GM15510 (cell line): Measurements from ENCODE around the gene PEX16.

Experiments
- POLR2A ChIP-seq: IDR thresholded peaks from 3 replicates; pipeline ENCODE4 v1.6.1; 2011; ENCODE audit warnings: borderline replicate concordance; ENCODE audit not compliant: insufficient read length; ENCODE audit errors: extremely low read depth

PEX16 gene

GRCh38 chr11:45895553-45896259 is 22.0 kb downstream of the PEX16 start:
- no peak for TF ChIP-seq POLR2A

DNA sequence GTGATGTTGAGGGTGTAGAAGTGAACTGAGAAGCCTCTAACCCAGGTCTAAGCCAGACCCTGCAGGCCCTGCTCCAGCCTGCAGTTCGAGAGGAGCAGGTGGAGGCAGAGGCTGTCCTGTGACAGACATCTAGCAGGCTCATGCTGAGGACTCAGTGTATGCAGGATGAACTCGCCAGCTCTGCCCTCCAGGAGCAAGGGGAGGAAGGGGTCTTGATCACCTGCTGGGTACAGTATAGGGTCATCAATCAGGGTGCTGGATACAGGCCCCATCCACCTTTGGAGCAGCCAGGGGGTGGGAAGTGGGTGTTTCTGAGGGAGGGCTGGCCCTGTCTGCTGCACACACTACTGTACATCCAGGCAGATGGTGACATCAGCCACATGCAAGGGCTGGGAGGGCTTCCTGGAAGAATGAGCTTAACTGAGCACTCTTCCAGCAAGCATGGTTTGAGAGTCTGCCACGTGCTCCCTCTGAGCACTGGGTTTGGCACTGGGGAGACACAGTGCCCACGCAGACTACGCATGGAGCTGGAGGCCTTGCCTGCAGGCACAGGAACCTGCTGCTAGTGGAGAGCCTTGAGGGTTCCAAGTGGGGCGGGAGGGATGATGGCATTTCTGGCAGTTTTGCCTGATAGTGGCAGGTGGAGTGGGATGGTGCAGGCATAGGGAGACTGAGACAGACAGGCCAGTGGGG is 23.0 kb downstream of the PEX16 start:
- TF ChIP-seq POLR2A = no peak

GRCh38 chr11:45892856-45893255 is 24.8 kb downstream of the PEX16 start:
- no peak for TF ChIP-seq POLR2A

- no peak for TF ChIP-seq POLR2A
Observed at GRCh38 chr11:45890886-45891550, 26.7 kb downstream of the PEX16 start.

GRCh38 chr11:45889966-45890365 is 27.7 kb downstream of the PEX16 start:
- TF ChIP-seq POLR2A = no peak

GRCh38 chr11:45889555-45889954 is 28.1 kb downstream of the PEX16 start:
- no peak for TF ChIP-seq POLR2A

- no peak for TF ChIP-seq POLR2A
Observed at GRCh38 chr11:45887587-45887986, 30.1 kb downstream of the PEX16 start.

DNA sequence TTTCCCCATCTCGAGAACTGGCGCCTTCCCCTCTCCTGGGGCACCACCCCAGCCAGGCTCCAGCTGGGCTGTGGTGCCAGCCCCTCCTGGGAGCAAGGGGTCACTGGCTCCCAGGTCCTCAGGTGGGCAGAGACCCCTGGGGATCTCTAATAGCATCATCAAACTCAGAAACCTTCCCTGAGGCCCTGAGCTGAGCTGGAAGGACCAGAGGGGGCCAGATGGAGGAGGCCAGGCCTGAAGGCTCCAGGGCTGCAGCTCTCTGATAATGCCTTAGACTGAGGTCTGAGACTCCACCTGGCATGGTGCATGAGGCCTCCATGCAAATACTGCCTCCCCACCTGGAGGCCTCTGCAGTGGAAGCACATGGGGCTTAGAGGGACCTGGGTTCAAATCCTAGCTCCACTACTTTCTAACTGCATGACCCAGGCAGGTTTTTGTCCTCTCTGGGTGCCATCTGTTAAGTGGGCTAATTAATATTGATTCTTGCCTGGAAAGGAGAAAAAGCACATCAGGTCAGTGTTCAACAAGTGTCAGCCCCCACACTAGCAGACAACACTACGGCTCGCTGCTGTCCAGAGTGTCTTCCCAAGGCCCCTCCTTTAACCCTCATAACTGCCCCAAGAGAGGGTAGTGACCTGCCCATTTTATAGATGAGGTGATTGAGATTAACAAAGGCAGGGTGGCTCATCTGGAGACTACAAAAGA is 30.7 kb downstream of the PEX16 start:
- no peak for TF ChIP-seq POLR2A

GRCh38 chr11:45885921-45886721 is 31.6 kb downstream of the PEX16 start:
- TF ChIP-seq POLR2A = no peak

GRCh38 chr11:45885274-45885920 is 32.3 kb downstream of the PEX16 start, which contains the start of gene MAPK8IP1:
Gene MAPK8IP1, plus strand, starts transcription at chr11:45885651. Its CDS starts 170 bp downstream, at chr11:45885821.
- no peak for TF ChIP-seq POLR2A

- TF ChIP-seq POLR2A = no peak
Observed at GRCh38 chr11:45884596-45885185, 33.0 kb downstream of the PEX16 start.

DNA sequence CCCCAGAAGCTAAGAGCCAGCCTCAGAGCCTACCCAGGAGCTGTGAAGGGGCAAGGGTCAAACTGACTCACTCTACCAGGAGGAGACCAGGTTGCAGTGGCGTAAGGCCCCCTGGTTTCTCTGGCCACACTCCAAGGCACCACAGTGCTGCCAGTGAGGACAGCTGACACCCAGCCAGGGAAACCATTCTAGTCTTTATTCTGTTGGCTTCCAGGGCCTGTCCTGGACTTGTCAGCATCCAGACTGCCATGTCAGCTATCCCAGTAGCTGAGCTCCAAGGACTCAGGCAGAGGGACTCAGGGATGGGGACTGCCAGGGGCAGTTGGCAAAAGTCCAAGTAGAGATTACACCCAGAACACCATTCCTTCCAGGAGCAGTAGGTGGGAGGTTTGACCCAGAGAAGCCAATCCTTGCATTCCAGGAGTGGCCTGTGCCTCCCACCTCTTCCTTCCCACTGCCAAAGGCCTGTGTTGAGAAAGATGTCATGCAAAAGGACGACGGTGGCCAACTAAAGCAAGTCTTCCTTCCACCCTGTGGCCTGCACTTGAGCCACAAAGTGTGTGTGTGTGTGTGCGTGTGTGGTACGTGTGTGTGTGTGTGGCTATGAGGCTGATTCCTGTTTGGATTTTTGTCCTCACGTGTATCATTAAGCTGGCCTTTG is 35.8 kb downstream of the PEX16 start:
- TF ChIP-seq POLR2A = no peak
